AG04450 (cell line): ENCODE data around the gene ATP6V1B1. TPM values are rescaled to one million over a fixed set of nuclear protein-coding genes. Genes with fewer than 3 reads are reported as not detected.
A peak's percentile ranks its signal among the peaks of the same experiment; 100 is the strongest.

Experiments used
- CTCF ChIA-PET: fragments of 300-600, 350-600 bp; formaldehyde crosslinking; extraction: SDS; loops from one replicate; lab custom pipeline; 2022; ENCODE audit warnings: antibody characterized with exemption, inconsistent platforms; lab: Charles Lee
- POLR2A ChIA-PET: fragments of 350-600 bp; formaldehyde crosslinking; extraction: SDS; loops from one replicate; lab custom pipeline; 2021; ENCODE audit warnings: antibody characterized with exemption, inconsistent platforms; lab: Yijun Ruan, JAX
- DNase-seq: peaks from one replicate; pipeline ENCODE4 v3.0.0-alpha.2; 2011; ENCODE audit warnings: low read depth, low spot score
- H3K27ac ChIP-seq: one replicate; pipeline ENCODE4 v1.5.1; 2012; ENCODE audit warnings: low read depth, low read length, control low read depth
- H3K27me3 ChIP-seq: one replicate; pipeline ENCODE4 v1.6.0; 2012; ENCODE audit warnings: low read length; ENCODE audit not compliant: control insufficient read depth, insufficient read depth
- H3K4me3 ChIP-seq: 2 replicates; pipeline ENCODE4 v1.5.1; 2011; ENCODE audit warnings: mild to moderate bottlenecking, low read depth, low read length, control low read depth
- H3K9me3 ChIP-seq: 2 replicates; pipeline ENCODE4 v1.5.1; 2012; ENCODE audit warnings: low read length; ENCODE audit not compliant: control insufficient read depth, insufficient read depth
- CTCF ChIP-seq: IDR thresholded peaks from 2 replicates; pipeline ENCODE4 v1.5.1; 2011; ENCODE audit warnings: low read depth, low read length, control low read depth, inconsistent platforms
- polyA plus RNA-seq: library from polyadenylated mRNA; depleted of rRNA; stranded (reverse); fragments of >200 nt; gene quantifications from 2 replicates; pipeline ENCODE4 v1.2.3, GENCODE V29; 2011

Gene ATP6V1B1
- polyA plus RNA-seq, 1 experiment = 0.82 TPM

- ChIA-PET POLR2A (interaction anchor here (0.6 to 1.6 kb wide), 3 partner anchors 17 to 681 kb away, joined by 3 to 11 read pairs (median 5); no protein-coding TSS in a partner anchor), CTCF (interaction anchor here (0.6 to 5.2 kb wide), 19 partner anchors 8 to 580 kb away, joined by 3 to 46 read pairs (median 4); partner anchors contain the start of gene ANKRD53)
- no peak for TF ChIP-seq CTCF
- peak overlapping the region; percentile 60 for H3K4me3 ChIP-seq
- DNase-seq = no peak
- peaks cover 9% of the 10 kb centered on the region for H3K27me3 ChIP-seq
- H3K27ac ChIP-seq = no peak overlapping the region
- H3K9me3 ChIP-seq = no peaks in the 10 kb centered on the region
These were observed 29.8 kb downstream of the ATP6V1B1 start for GRCh38 chr2:70965506-70965905.

- POLR2A ChIA-PET = interaction anchor here (0.7 kb wide), 2 partner anchors 9 to 419 kb away, joined by 4 read pairs; no protein-coding TSS in a partner anchor
- Histone ChIP-seq H3K9me3 (no peaks in the 10 kb centered on the region), H3K27ac (no peak overlapping the region), H3K27me3 (peaks cover 9% of the 10 kb centered on the region), H3K4me3 (no peak overlapping the region)
- no peak for DNase-seq
- CTCF ChIA-PET = interaction anchor here (0.7 to 5.2 kb wide), 15 partner anchors 7 to 819 kb away, joined by 3 to 46 read pairs (median 4); partner anchors contain the start of gene ANKRD53
- no peak for TF ChIP-seq CTCF
These were observed 31.0 kb downstream of the ATP6V1B1 start for GRCh38 chr2:70966681-70967080.

DNA sequence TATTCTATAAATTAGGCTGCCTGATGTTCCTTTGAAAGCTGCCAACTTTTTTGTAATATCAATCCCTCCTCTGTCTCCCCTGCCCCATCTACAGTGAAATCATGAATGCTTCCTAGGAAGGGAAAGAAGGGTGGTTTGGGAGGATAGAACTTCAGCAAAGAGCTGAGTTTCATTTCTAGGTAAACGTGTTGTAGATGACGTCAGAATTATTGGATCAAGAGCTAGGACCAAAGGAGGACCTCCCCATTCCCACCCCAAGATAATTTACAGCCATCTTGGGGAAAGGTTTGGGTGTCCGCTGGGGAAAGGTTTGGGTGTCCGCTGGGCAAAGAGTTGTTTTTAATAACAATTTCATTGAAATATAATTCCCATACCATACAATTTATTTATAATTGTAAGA, 31.5 kb downstream of the ATP6V1B1 start:
- no peak overlapping the region for H3K4me3 ChIP-seq
- ChIA-PET CTCF (interaction anchor here (0.8 to 5.2 kb wide), 7 partner anchors 11 to 96 kb away, joined by 3 to 46 read pairs (median 4); partner anchors contain the start of gene ANKRD53), POLR2A (no interaction called here)
- DNase-seq = no peak
- no peaks in the 10 kb centered on the region for H3K9me3 ChIP-seq
- H3K27ac ChIP-seq = no peak overlapping the region
- TF ChIP-seq CTCF = no peak
- peaks cover 9% of the 10 kb centered on the region for H3K27me3 ChIP-seq

DNA sequence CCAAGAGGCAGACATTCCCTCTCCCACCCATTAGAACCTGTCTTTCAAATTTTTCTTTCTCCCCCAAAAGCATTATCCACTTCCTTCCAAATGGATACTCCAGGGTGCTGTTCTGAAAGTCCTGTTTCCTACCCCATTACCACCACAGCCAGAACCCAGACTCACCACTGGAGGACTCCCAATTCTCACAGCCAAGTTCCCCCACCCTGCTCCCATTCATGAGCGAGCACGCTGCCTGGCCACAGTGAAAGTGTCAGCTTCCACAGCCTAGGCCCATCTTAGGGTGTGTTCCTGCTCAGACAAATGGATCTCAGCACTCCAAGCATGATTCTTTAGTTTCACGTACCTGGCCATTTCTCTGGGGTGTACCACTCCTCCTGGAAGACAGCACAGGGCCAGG, 38.9 kb downstream of the ATP6V1B1 start:
- Histone ChIP-seq H3K9me3 (no peaks in the 10 kb centered on the region), H3K4me3 (no peak overlapping the region), H3K27ac (no peak overlapping the region), H3K27me3 (no peaks in the 10 kb centered on the region)
- DNase-seq = no peak
- TF ChIP-seq CTCF = no peak
- ChIA-PET POLR2A (no interaction called here), CTCF (interaction anchor here (0.6 to 3.9 kb wide), 4 partner anchors 9 to 652 kb away, joined by 4 to 25 read pairs (median 11); no protein-coding TSS in a partner anchor)

DNA sequence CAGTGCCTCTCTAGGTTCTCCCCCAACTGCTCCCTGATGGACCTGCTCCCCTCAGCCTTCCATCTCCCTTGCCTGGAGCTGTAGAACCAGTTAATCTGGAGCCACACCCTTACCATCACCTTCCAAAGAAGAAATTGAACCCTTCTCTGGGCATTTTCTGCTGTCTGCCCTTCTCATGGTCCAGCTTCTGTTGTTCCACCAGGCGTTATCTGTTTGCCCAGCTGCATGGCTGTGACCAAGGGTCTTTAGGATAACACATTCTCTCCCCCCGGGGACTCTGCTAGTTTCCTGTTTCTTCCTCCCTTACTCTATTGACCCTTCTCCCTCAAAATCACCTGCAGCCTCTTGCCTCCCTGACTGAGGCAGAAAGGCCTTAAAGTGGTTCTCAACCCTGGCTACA, 39.5 kb downstream of the ATP6V1B1 start:
- H3K9me3 ChIP-seq = no peaks in the 10 kb centered on the region
- no peak overlapping the region for H3K27ac ChIP-seq
- no peak overlapping the region for H3K4me3 ChIP-seq
- TF ChIP-seq CTCF = no peak
- ChIA-PET CTCF (interaction anchor here (3.5 to 3.9 kb wide), 2 partner anchors 10 to 27 kb away, joined by 18 to 25 read pairs; no protein-coding TSS in a partner anchor), POLR2A (no interaction called here)
- no peaks in the 10 kb centered on the region for H3K27me3 ChIP-seq
- no peak for DNase-seq
